Glutamatergic neuron (in vitro differentiated cells): ENCODE results near the gene C1QTNF3. TPM values are rescaled to one million over a fixed set of nuclear protein-coding genes. Genes with fewer than 3 reads are reported as not detected.

Source experiments
- DNase-seq: peaks from one replicate; pipeline ENCODE4 v3.0.0; 2022
- H3K27ac Mint-ChIP-seq: one replicate; pipeline ENCODE4 v1.8.0; 2020; ENCODE audit warnings: mild to moderate bottlenecking, mixed read lengths, inconsistent platforms; ENCODE audit not compliant: unreplicated experiment
- H3K27me3 Mint-ChIP-seq: one replicate; pipeline ENCODE4 v1.8.0; 2020; ENCODE audit warnings: mild to moderate bottlenecking, moderate library complexity, mixed read lengths, inconsistent platforms; ENCODE audit not compliant: unreplicated experiment
- H3K36me3 Mint-ChIP-seq: one replicate; pipeline ENCODE4 v1.8.0; 2020; ENCODE audit warnings: mild to moderate bottlenecking, mixed read lengths, inconsistent platforms; ENCODE audit not compliant: unreplicated experiment
- H3K4me1 Mint-ChIP-seq: one replicate; pipeline ENCODE4 v1.8.0; 2020; ENCODE audit warnings: mild to moderate bottlenecking, low read depth, mixed read lengths, inconsistent platforms; ENCODE audit not compliant: unreplicated experiment
- H3K4me3 Mint-ChIP-seq: one replicate; pipeline ENCODE4 v1.8.0; 2020; ENCODE audit warnings: mild to moderate bottlenecking, mixed read lengths, inconsistent platforms; ENCODE audit not compliant: unreplicated experiment
- H3K9me3 Mint-ChIP-seq: one replicate; pipeline ENCODE4 v1.8.0; 2020; ENCODE audit warnings: mild to moderate bottlenecking, moderate library complexity, mixed read lengths, inconsistent platforms; ENCODE audit not compliant: unreplicated experiment
- CTCF ChIP-seq: fragments of 200-600 bp; sonication (generic); IDR thresholded peaks from one replicate; pipeline ENCODE4 v1.5.0; 2021; ENCODE audit not compliant: partially characterized antibody, unreplicated experiment
- total RNA-seq: library from RNA; stranded (reverse); fragmentation: NEBNext Ultra II Directional; extraction: Animal tissue kit (Norgen Biotek cat#: 25700); gene quantifications from one replicate; pipeline ENCODE4 v1.2.1, GENCODE V29; 2021; ENCODE audit not compliant: unreplicated experiment

C1QTNF3 gene
- total RNA-seq, 1 donor from 2014 or later, result 9.0 TPM

- no peak overlapping the region for H3K27ac Mint-ChIP-seq
- no peaks in the 10 kb centered on the region for H3K27me3 Mint-ChIP-seq
- no peaks in the 10 kb centered on the region for H3K4me1 Mint-ChIP-seq
- TF ChIP-seq CTCF, result no peak
- DNase-seq, result no peak
- H3K9me3 Mint-ChIP-seq, result no peaks in the 10 kb centered on the region
- H3K4me3 Mint-ChIP-seq, result no peak overlapping the region
- H3K36me3 Mint-ChIP-seq, result no peaks in the 10 kb centered on the region
Observed at GRCh38 chr5:33994845-33995244, 48.2 kb downstream of the C1QTNF3 start.

- no peak for TF ChIP-seq CTCF
- H3K27me3 Mint-ChIP-seq, result no peaks in the 10 kb centered on the region
- DNase-seq, result no peak
- H3K4me1 Mint-ChIP-seq, result no peaks in the 10 kb centered on the region
- no peaks in the 10 kb centered on the region for H3K9me3 Mint-ChIP-seq
- H3K36me3 Mint-ChIP-seq, result no peaks in the 10 kb centered on the region
- H3K4me3 Mint-ChIP-seq, result no peak overlapping the region
- no peak overlapping the region for H3K27ac Mint-ChIP-seq
Observed at GRCh38 chr5:33992864-33993263, 50.1 kb downstream of the C1QTNF3 start.

GRCh38 chr5:33985447-33985846 is 57.6 kb downstream of the C1QTNF3 start:
- Mint-ChIP-seq H3K4me1 (no peaks in the 10 kb centered on the region), H3K4me3 (no peak overlapping the region), H3K27ac (no peak overlapping the region), H3K9me3 (no peaks in the 10 kb centered on the region), H3K27me3 (peaks cover 2% of the 10 kb centered on the region), H3K36me3 (no peaks in the 10 kb centered on the region)
- no peak for TF ChIP-seq CTCF
- no peak for DNase-seq

- H3K4me1 Mint-ChIP-seq, result no peaks in the 10 kb centered on the region
- no peak within 1 kb of the TSS for H3K27ac Mint-ChIP-seq
Observed at GRCh38 chr5:33984671-33985124, 58.3 kb downstream of the C1QTNF3 start, which contains the start of gene SLC45A2. TSS of gene SLC45A2 (minus strand) at chr5:33984693. CDS start at chr5:33984583, 110 bp downstream.

GRCh38 chr5:33984178-33984577 is 58.8 kb downstream of the C1QTNF3 start:
- Mint-ChIP-seq H3K27me3 (peaks cover 2% of the 10 kb centered on the region), H3K36me3 (no peaks in the 10 kb centered on the region), H3K9me3 (no peaks in the 10 kb centered on the region), H3K4me3 (no peak overlapping the region), H3K4me1 (no peaks in the 10 kb centered on the region), H3K27ac (no peak overlapping the region)
- no peak for DNase-seq
- TF ChIP-seq CTCF, result no peak

More at GRCh38 chr5:33984671-33985124, 58.3 kb downstream of the C1QTNF3 start, which contains the start of gene SLC45A2:
- no peak for DNase-seq
- no peaks in the 10 kb centered on the region for H3K36me3 Mint-ChIP-seq
- H3K4me3 Mint-ChIP-seq, result no peak within 1 kb of the TSS
- H3K9me3 Mint-ChIP-seq, result no peaks in the 10 kb centered on the region
- TF ChIP-seq CTCF, result no peak
- peaks cover 2% of the 10 kb centered on the region for H3K27me3 Mint-ChIP-seq
